ENCODE measurements around the gene KIF20B. TPM values are rescaled to one million over a fixed set of nuclear protein-coding genes. Genes with fewer than 3 reads are reported as not detected.

The KIF20B gene
- total RNA-seq, 1 donor = 4.7 TPM

GRCh38 chr10:89776665-89777064 is 75.3 kb downstream of the KIF20B start:
- H3K27me3 ChIP-seq (ENCODE audit: insufficient read depth, low read length) = no peaks in the 10 kb centered on the region
- no peaks in the 10 kb centered on the region for H4K20me1 ChIP-seq (ENCODE audit: insufficient read depth, low read length)
- no peaks in the 10 kb centered on the region for H3K4me1 ChIP-seq (ENCODE audit: insufficient read depth, low read length)
- DNase-seq (ENCODE audit: insufficient read length, low spot score, missing footprints) = no peak
- H3K4me3 ChIP-seq (ENCODE audit: insufficient read depth, low read length) = no peak overlapping the region
- H3K36me3 ChIP-seq (ENCODE audit: insufficient read depth, low read length) = peaks cover 12% of the 10 kb centered on the region
- no peak for TF ChIP-seq CTCF (IDR thresholded peaks at IDR 0.05; ENCODE audit: extremely low read depth, low read depth, low read length)
- H3K4me2 ChIP-seq (ENCODE audit: insufficient read depth, low read length) = no peak overlapping the region
- H3K79me2 ChIP-seq (ENCODE audit: insufficient read depth, low read length) = no peaks in the 10 kb centered on the region
- H2AFZ ChIP-seq (ENCODE audit: low read length) = no peak overlapping the region
- H3K9me3 ChIP-seq (ENCODE audit: low read depth, low read length) = no peaks in the 10 kb centered on the region
- H3K27ac ChIP-seq (ENCODE audit: low read depth, low read length) = no peak overlapping the region

- no peak overlapping the region for H3K27ac ChIP-seq (ENCODE audit: low read depth, low read length)
- H3K36me3 ChIP-seq (ENCODE audit: insufficient read depth, low read length) = peaks cover 3% of the 10 kb centered on the region
- H3K79me2 ChIP-seq (ENCODE audit: insufficient read depth, low read length) = no peaks in the 10 kb centered on the region
- no peak for TF ChIP-seq CTCF (IDR thresholded peaks at IDR 0.05; ENCODE audit: extremely low read depth, low read depth, low read length)
- no peaks in the 10 kb centered on the region for H3K9me3 ChIP-seq (ENCODE audit: low read depth, low read length)
- H3K4me1 ChIP-seq (ENCODE audit: insufficient read depth, low read length) = peaks cover 7% of the 10 kb centered on the region
- H3K27me3 ChIP-seq (ENCODE audit: insufficient read depth, low read length) = no peaks in the 10 kb centered on the region
- H3K4me3 ChIP-seq (ENCODE audit: insufficient read depth, low read length) = no peak overlapping the region
- no peaks in the 10 kb centered on the region for H4K20me1 ChIP-seq (ENCODE audit: insufficient read depth, low read length)
- no peak overlapping the region for H2AFZ ChIP-seq (ENCODE audit: low read length)
- DNase-seq (ENCODE audit: insufficient read length, low spot score, missing footprints) = no peak
- H3K4me2 ChIP-seq (ENCODE audit: insufficient read depth, low read length) = no peak overlapping the region
These were observed 81.1 kb downstream of the KIF20B start for GRCh38 chr10:89782470-89782869.

- H4K20me1 ChIP-seq (ENCODE audit: insufficient read depth, low read length) = no peaks in the 10 kb centered on the region
These were observed 82.0 kb downstream of the KIF20B start for GRCh38 chr10:89783406-89783805.

GRCh38 chr10:89785095-89785494 is 83.7 kb downstream of the KIF20B start:
- TF ChIP-seq CTCF (IDR thresholded peaks at IDR 0.05; ENCODE audit: extremely low read depth, low read depth, low read length) = no peak

More at GRCh38 chr10:89783406-89783805, 82.0 kb downstream of the KIF20B start:
- DNase-seq (ENCODE audit: insufficient read length, low spot score, missing footprints) = no peak
- Histone ChIP-seq H3K27ac (ENCODE audit: low read depth, low read length) (no peak overlapping the region), H3K9me3 (ENCODE audit: low read depth, low read length) (no peaks in the 10 kb centered on the region), H3K4me3 (ENCODE audit: insufficient read depth, low read length) (no peak overlapping the region), H3K4me1 (ENCODE audit: insufficient read depth, low read length) (peaks cover 7% of the 10 kb centered on the region), H3K79me2 (ENCODE audit: insufficient read depth, low read length) (no peaks in the 10 kb centered on the region), H3K27me3 (ENCODE audit: insufficient read depth, low read length) (no peaks in the 10 kb centered on the region), H2AFZ (ENCODE audit: low read length) (peak overlapping the region; percentile 62), H3K4me2 (ENCODE audit: insufficient read depth, low read length) (peak overlapping the region; percentile 23), H3K36me3 (ENCODE audit: insufficient read depth, low read length) (peaks cover 3% of the 10 kb centered on the region)
- TF ChIP-seq CTCF (IDR thresholded peaks at IDR 0.05; ENCODE audit: extremely low read depth, low read depth, low read length) = no peak

More at GRCh38 chr10:89785095-89785494, 83.7 kb downstream of the KIF20B start:
- Histone ChIP-seq H3K79me2 (ENCODE audit: insufficient read depth, low read length) (no peaks in the 10 kb centered on the region), H3K36me3 (ENCODE audit: insufficient read depth, low read length) (peaks cover under 1% of the 10 kb centered on the region), H3K27me3 (ENCODE audit: insufficient read depth, low read length) (no peaks in the 10 kb centered on the region), H3K4me2 (ENCODE audit: insufficient read depth, low read length) (no peak overlapping the region), H3K4me3 (ENCODE audit: insufficient read depth, low read length) (no peak overlapping the region), H4K20me1 (ENCODE audit: insufficient read depth, low read length) (no peaks in the 10 kb centered on the region), H2AFZ (ENCODE audit: low read length) (no peak overlapping the region), H3K9me3 (ENCODE audit: low read depth, low read length) (no peaks in the 10 kb centered on the region), H3K4me1 (ENCODE audit: insufficient read depth, low read length) (peaks cover 7% of the 10 kb centered on the region), H3K27ac (ENCODE audit: low read depth, low read length) (no peak overlapping the region)
- no peak for DNase-seq (ENCODE audit: insufficient read length, low spot score, missing footprints)
